HL-60 (cell line): Measurements from ENCODE around the gene SLC13A1.

ENCODE experiments used
- DNase-seq, 2 experiments: peaks; one replicate each; pipeline ENCODE4 v3.0.0-alpha.2; 2010 to 2020; ENCODE audit warnings: low read depth in 1 of 2, low spot score in 1 of 2
- H3K27ac ChIP-seq: fragments of 250-450 bp; sonication (Bioruptor Pico); replicated peaks from 2 replicates; pipeline ENCODE4 v1.5.1; 2020; ENCODE audit warnings: mild to moderate bottlenecking, moderate library complexity
- H3K27me3 ChIP-seq: fragments of 250-450 bp; sonication (Bioruptor Pico); 2 replicates; pipeline ENCODE4 v1.5.1; 2021; ENCODE audit warnings: mild to moderate bottlenecking, moderate library complexity; ENCODE audit not compliant: insufficient read depth, poor library complexity, severe bottlenecking
- H3K4me3 ChIP-seq: replicated peaks from 2 replicates; pipeline ENCODE4 v1.5.1; 2011; ENCODE audit warnings: mild to moderate bottlenecking, control low read depth, low read length; ENCODE audit not compliant: insufficient read depth
- CTCF ChIP-seq: IDR thresholded peaks from one replicate; pipeline ENCODE4 v1.5.1; 2011; ENCODE audit warnings: low read length, control low read depth, inconsistent platforms; ENCODE audit not compliant: insufficient read depth
- GABPA ChIP-seq: IDR thresholded peaks from 2 replicates; pipeline ENCODE4 v1.6.1; 2012; ENCODE audit warnings: low read depth
- POLR2AphosphoS5 ChIP-seq: IDR thresholded peaks from 2 replicates; pipeline ENCODE4 v1.6.1; 2012; ENCODE audit warnings: low read depth
- REST ChIP-seq: IDR thresholded peaks from 2 replicates; pipeline ENCODE4 v1.6.1; 2012; ENCODE audit warnings: low read depth; ENCODE audit not compliant: insufficient replicate concordance
- SPI1 ChIP-seq: IDR thresholded peaks from 2 replicates; pipeline ENCODE4 v1.6.1; 2012; ENCODE audit warnings: low read depth, mild to moderate bottlenecking, borderline replicate concordance

Gene SLC13A1

GRCh38 chr7:123112833-123113232, 86.9 kb downstream of the SLC13A1 start:
- Histone ChIP-seq H3K27me3 (no peaks in the 10 kb centered on the region), H3K27ac (no peak overlapping the region), H3K4me3 (no peak overlapping the region)
- TF ChIP-seq SPI1: no peak
- TF ChIP-seq REST: no peak
- no peak for TF ChIP-seq POLR2AphosphoS5
- no peak for DNase-seq

GRCh38 chr7:123099712-123100111, 100.1 kb downstream of the SLC13A1 start:
- DNase-seq: no peak
- TF ChIP-seq SPI1: no peak
- no peak for TF ChIP-seq GABPA
- no peak for TF ChIP-seq REST
- TF ChIP-seq POLR2AphosphoS5: no peak
- TF ChIP-seq CTCF: no peak
- Histone ChIP-seq H3K4me3 (no peak overlapping the region), H3K27me3 (no peaks in the 10 kb centered on the region), H3K27ac (no peak overlapping the region)

- DNase-seq: no peak
- Histone ChIP-seq H3K27ac (no peak overlapping the region), H3K27me3 (no peaks in the 10 kb centered on the region), H3K4me3 (no peak overlapping the region)
- TF ChIP-seq POLR2AphosphoS5 (no peak), SPI1 (no peak), REST (no peak), CTCF (no peak), GABPA (no peak)
These were observed 102.8 kb downstream of the SLC13A1 start for GRCh38 chr7:123096976-123097375.

- no peak for DNase-seq
- no peaks in the 10 kb centered on the region for H3K27me3 ChIP-seq
- no peak for TF ChIP-seq REST
- TF ChIP-seq POLR2AphosphoS5: no peak
- no peak for TF ChIP-seq CTCF
- no peak for TF ChIP-seq GABPA
- no peak for TF ChIP-seq SPI1
- no peak overlapping the region for H3K4me3 ChIP-seq
- no peak overlapping the region for H3K27ac ChIP-seq
These were observed 103.3 kb downstream of the SLC13A1 start for GRCh38 chr7:123096434-123096833.
